Measurements from ENCODE around the gene MYL5. TPM values are rescaled to one million over a fixed set of nuclear protein-coding genes. Genes with fewer than 3 reads are reported as not detected.
A peak's percentile ranks its signal among the peaks of the same experiment; 100 is the strongest.

MYL5 gene
- total RNA-seq, 1 donor from 2014 or later = 17.5 TPM

DNA sequence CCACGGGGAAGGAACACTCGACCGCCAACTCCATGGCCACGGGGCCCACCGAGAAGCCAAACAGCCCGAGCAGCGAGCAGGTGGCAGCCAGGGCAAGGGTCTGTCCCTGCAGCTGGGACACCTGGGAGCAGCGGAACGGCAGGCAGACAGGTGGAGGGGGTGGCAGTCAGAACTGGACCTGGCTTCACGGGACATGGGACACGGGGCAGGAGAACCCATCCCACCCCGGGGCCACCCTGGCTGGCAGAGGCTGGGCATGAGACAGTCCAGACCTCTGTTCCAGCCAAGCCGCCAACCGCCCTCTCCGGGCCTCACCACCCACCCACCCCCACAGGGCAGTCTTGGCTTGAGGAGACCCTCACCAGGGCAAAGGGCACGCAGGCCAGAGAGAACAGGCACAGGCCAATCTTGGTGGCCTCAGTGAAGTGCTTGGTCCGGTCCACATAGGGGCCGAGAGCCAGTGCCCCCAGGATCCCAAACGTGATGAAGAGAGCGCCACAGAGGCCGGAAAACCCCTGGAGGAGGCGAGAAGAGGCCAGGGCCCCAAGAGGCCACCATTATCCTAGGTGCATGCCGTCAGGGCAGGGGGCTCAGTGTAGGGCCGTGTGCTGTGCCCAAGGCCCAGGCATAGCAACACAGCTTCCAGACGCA, 9.0 kb downstream of the MYL5 start:
- Histone ChIP-seq H2AFZ (ENCODE audit: low read depth, low read length) (no peak overlapping the region), H3K27ac (ENCODE audit: low read depth, low read length) (no peak overlapping the region), H3K9ac (ENCODE audit: low read length) (no peak overlapping the region), H3K36me3 (ENCODE audit: insufficient read depth, low read length) (no peaks in the 10 kb centered on the region), H3K9me3 (ENCODE audit: insufficient read depth, low read depth, low read length) (no peaks in the 10 kb centered on the region), H3K27me3 (ENCODE audit: insufficient read depth, low read length) (no peaks in the 10 kb centered on the region), H3K4me2 (ENCODE audit: low read length) (no peak overlapping the region), H3K4me1 (ENCODE audit: insufficient read depth, low read length) (peaks cover 23% of the 10 kb centered on the region), H3K4me3 (ENCODE audit: insufficient read depth, low read depth, low read length) (no peak overlapping the region), H4K20me1 (ENCODE audit: insufficient read depth, low read length) (no peaks in the 10 kb centered on the region), H3K79me2 (ENCODE audit: insufficient read depth, low read length) (no peaks in the 10 kb centered on the region)
- peaks cover 4% of the 10 kb centered on the region for H3K36me3 Mint-ChIP-seq (ENCODE audit: low read depth, unreplicated experiment)
- TF ChIP-seq EZH2 (IDR thresholded peaks at IDR 0.05; ENCODE audit: insufficient read depth, low read length) = no peak
- TF ChIP-seq, protein P1, sequence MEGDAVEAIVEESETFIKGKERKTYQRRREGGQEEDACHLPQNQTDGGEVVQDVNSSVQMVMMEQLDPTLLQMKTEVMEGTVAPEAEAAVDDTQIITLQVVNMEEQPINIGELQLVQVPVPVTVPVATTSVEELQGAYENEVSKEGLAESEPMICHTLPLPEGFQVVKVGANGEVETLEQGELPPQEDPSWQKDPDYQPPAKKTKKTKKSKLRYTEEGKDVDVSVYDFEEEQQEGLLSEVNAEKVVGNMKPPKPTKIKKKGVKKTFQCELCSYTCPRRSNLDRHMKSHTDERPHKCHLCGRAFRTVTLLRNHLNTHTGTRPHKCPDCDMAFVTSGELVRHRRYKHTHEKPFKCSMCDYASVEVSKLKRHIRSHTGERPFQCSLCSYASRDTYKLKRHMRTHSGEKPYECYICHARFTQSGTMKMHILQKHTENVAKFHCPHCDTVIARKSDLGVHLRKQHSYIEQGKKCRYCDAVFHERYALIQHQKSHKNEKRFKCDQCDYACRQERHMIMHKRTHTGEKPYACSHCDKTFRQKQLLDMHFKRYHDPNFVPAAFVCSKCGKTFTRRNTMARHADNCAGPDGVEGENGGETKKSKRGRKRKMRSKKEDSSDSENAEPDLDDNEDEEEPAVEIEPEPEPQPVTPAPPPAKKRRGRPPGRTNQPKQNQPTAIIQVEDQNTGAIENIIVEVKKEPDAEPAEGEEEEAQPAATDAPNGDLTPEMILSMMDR (IDR thresholded peaks at IDR 0.05; ENCODE audit: insufficient read depth, low read depth, low read length) = no peak
- no peak for FAIRE-seq
- H3K27me3 Mint-ChIP-seq (ENCODE audit: low read depth, unreplicated experiment) = peaks cover 3% of the 10 kb centered on the region
- DNase-seq (ENCODE audit: low read depth) = no peak
- H3K27ac Mint-ChIP-seq (ENCODE audit: unreplicated experiment) = peak overlapping the region; percentile 26
- no peak overlapping the region for H3K4me3 Mint-ChIP-seq (ENCODE audit: unreplicated experiment)
- peaks cover 19% of the 10 kb centered on the region for H3K4me1 Mint-ChIP-seq (ENCODE audit: low read depth, unreplicated experiment)
- no peaks in the 10 kb centered on the region for H3K9me3 Mint-ChIP-seq (ENCODE audit: unreplicated experiment)

DNA sequence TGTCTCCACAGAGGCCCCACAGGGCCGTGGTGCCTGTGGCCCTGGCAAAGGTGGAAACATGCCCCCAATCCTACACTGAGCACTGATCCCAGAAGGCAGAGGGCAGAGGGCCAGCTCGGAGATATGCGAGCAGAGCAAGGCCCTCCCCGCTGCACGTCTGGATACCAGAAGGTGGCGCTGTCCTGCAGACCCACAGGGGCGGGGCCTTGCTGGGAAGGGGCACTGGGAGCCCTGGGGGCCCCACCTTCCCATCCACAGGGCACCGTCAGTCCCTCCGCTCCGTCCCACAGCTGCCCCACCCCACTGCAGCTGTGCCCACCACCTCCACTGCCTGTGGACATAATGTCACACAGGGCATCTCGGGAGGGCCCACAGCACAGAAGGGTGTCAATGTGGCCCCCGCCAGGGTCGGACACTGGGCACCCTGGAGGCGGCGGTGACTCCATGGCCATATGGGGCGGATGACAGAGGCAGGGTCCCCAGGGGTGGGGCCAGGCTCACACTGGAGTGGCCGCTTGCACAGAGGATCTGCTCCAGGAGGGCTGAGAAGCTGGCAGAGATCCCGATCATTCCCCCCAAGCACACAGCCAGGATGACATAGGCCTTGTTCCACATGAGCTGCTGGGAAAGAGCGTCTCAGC, 9.8 kb downstream of the MYL5 start:
- no peaks in the 10 kb centered on the region for H3K36me3 ChIP-seq (ENCODE audit: insufficient read depth, low read length)
- H4K20me1 ChIP-seq (ENCODE audit: insufficient read depth, low read length) = no peaks in the 10 kb centered on the region
- no peak overlapping the region for H3K4me2 ChIP-seq (ENCODE audit: low read length)
- H3K79me2 ChIP-seq (ENCODE audit: insufficient read depth, low read length) = no peaks in the 10 kb centered on the region
- Mint-ChIP-seq H3K27ac (ENCODE audit: unreplicated experiment) (no peak overlapping the region), H3K4me1 (ENCODE audit: low read depth, unreplicated experiment) (peaks cover 19% of the 10 kb centered on the region), H3K27me3 (ENCODE audit: low read depth, unreplicated experiment) (peaks cover 3% of the 10 kb centered on the region), H3K36me3 (ENCODE audit: low read depth, unreplicated experiment) (peaks cover 4% of the 10 kb centered on the region), H3K9me3 (ENCODE audit: unreplicated experiment) (no peaks in the 10 kb centered on the region), H3K4me3 (ENCODE audit: unreplicated experiment) (no peak overlapping the region)
- H3K27me3 ChIP-seq (ENCODE audit: insufficient read depth, low read length) = no peaks in the 10 kb centered on the region
- H3K9ac ChIP-seq (ENCODE audit: low read length) = no peak overlapping the region
- TF ChIP-seq, protein P1 (IDR thresholded peaks at IDR 0.05; ENCODE audit: insufficient read depth, low read depth, low read length) = peak; percentile 30
- no peak for TF ChIP-seq EZH2 (IDR thresholded peaks at IDR 0.05; ENCODE audit: insufficient read depth, low read length)
- no peak overlapping the region for H2AFZ ChIP-seq (ENCODE audit: low read depth, low read length)
- H3K9me3 ChIP-seq (ENCODE audit: insufficient read depth, low read depth, low read length) = no peaks in the 10 kb centered on the region
- FAIRE-seq (no peak), DNase-seq (ENCODE audit: low read depth) (peak; percentile 46)
- H3K4me1 ChIP-seq (ENCODE audit: insufficient read depth, low read length) = peaks cover 30% of the 10 kb centered on the region
- no peak overlapping the region for H3K27ac ChIP-seq (ENCODE audit: low read depth, low read length)
- no peak overlapping the region for H3K4me3 ChIP-seq (ENCODE audit: insufficient read depth, low read depth, low read length)
